ENCODE results near the gene CTDSPL.

- no peak for TF ChIP-seq CTCF (IDR thresholded peaks at IDR 0.05)
- no peak for TF ChIP-seq POLR2A (IDR thresholded peaks at IDR 0.05)
- no peak for TF ChIP-seq POLR2AphosphoS5 (IDR thresholded peaks at IDR 0.05)
Observed at GRCh38 chr3:37957539-37957936, 95.9 kb downstream of the CTDSPL start.

Measured in prostate gland (tissue), 2 donors.